Neural progenitor cell (in vitro differentiated cells): Measurements from ENCODE around the gene EPSTI1. TPM values are rescaled to one million over a fixed set of nuclear protein-coding genes. Genes with fewer than 3 reads are reported as not detected.

Source experiments
- DNase-seq: peaks from one replicate; pipeline ENCODE4 v3.0.0-alpha.2; 2016; ENCODE audit warnings: low spot score
- H2AFZ ChIP-seq: fragments of 200-600 bp; sonication (generic); replicated peaks from 2 replicates; pipeline ENCODE4 v1.6.1; 2016; ENCODE audit warnings: antibody characterized with exemption
- H3F3A ChIP-seq: fragments of 200-600 bp; sonication (generic); 2 replicates; pipeline ENCODE4 v1.6.1; 2016; ENCODE audit warnings: antibody characterized with exemption, low read depth
- H3K27ac ChIP-seq: fragments of 200-600 bp; sonication (generic); 2 replicates; pipeline ENCODE4 v1.5.1; 2016; ENCODE audit warnings: mild to moderate bottlenecking
- H3K27me3 ChIP-seq: fragments of 200-600 bp; sonication (generic); 2 replicates; pipeline ENCODE4 v1.6.1; 2016; ENCODE audit warnings: mild to moderate bottlenecking, moderate library complexity
- H3K36me3 ChIP-seq: fragments of 200-600 bp; sonication (generic); 2 replicates; pipeline ENCODE4 v1.5.1; 2016
- H3K4me1 ChIP-seq: fragments of 200-600 bp; sonication (generic); 2 replicates; pipeline ENCODE4 v1.6.1; 2016; ENCODE audit warnings: mixed run types
- H3K4me2 ChIP-seq: fragments of 200-600 bp; sonication (generic); 2 replicates; pipeline ENCODE4 v1.6.1; 2016
- H3K4me3 ChIP-seq: fragments of 200-600 bp; sonication (generic); 2 replicates; pipeline ENCODE4 v1.5.1; 2016
- H3K79me2 ChIP-seq: fragments of 200-600 bp; sonication (generic); 2 replicates; pipeline ENCODE4 v1.6.1; 2016; ENCODE audit warnings: low read depth
- H3K9ac ChIP-seq: fragments of 200-600 bp; sonication (generic); 2 replicates; pipeline ENCODE4 v1.6.1; 2016
- H3K9me3 ChIP-seq: fragments of 200-600 bp; sonication (generic); 2 replicates; pipeline ENCODE4 v1.5.1; 2016; ENCODE audit warnings: low read depth
- H4K20me1 ChIP-seq: fragments of 200-600 bp; sonication (generic); 2 replicates; pipeline ENCODE4 v1.6.1; 2016; ENCODE audit warnings: low read depth
- H3K27ac Mint-ChIP-seq: 3 replicates; pipeline ENCODE4 v1.8.0; 2021; ENCODE audit warnings: mixed read lengths
- H3K27me3 Mint-ChIP-seq: 2 replicates; pipeline ENCODE4 v1.8.0; 2022; ENCODE audit warnings: low read depth, mild to moderate bottlenecking, inconsistent platforms, moderate library complexity, mixed read lengths; ENCODE audit not compliant: insufficient read depth
- H3K36me3 Mint-ChIP-seq: 3 replicates; pipeline ENCODE4 v1.8.0; 2021; ENCODE audit warnings: mixed read lengths
- H3K4me1 Mint-ChIP-seq: 3 replicates; pipeline ENCODE4 v1.8.0; 2021; ENCODE audit warnings: mixed read lengths
- H3K4me3 Mint-ChIP-seq: 3 replicates; pipeline ENCODE4 v1.8.0; 2021; ENCODE audit warnings: mild to moderate bottlenecking, moderate library complexity, mixed read lengths
- H3K9me3 Mint-ChIP-seq: 3 replicates; pipeline ENCODE4 v1.8.0; 2020; ENCODE audit warnings: mixed read lengths
- EZH2 ChIP-seq: fragments of 200-600 bp; sonication (generic); IDR thresholded peaks from 2 replicates; pipeline ENCODE4 v1.6.1; 2017; ENCODE audit warnings: antibody characterized with exemption, mild to moderate bottlenecking, moderate library complexity
- EZH2phosphoT487 ChIP-seq: fragments of 200-600 bp; sonication (generic); IDR thresholded peaks from 2 replicates; pipeline ENCODE4 v1.6.1; 2017; ENCODE audit warnings: antibody characterized with exemption
- total RNA-seq: library from RNA; depleted of rRNA; stranded (reverse); fragments of >200 nt; gene quantifications from 2 replicates; pipeline ENCODE4 v1.2.3, GENCODE V29; 2015; ENCODE audit warnings: low replicate concordance
- TF ChIP-seq, protein P1 (sequence below): fragments of 200-600 bp; sonication (generic); IDR thresholded peaks from 2 replicates; pipeline ENCODE4 v1.5.1; 2017; ENCODE audit warnings: antibody characterized with exemption, mild to moderate bottlenecking

EPSTI1 gene
- total RNA-seq, 1 donor from 2014 or later: 0.32 TPM

DNA sequence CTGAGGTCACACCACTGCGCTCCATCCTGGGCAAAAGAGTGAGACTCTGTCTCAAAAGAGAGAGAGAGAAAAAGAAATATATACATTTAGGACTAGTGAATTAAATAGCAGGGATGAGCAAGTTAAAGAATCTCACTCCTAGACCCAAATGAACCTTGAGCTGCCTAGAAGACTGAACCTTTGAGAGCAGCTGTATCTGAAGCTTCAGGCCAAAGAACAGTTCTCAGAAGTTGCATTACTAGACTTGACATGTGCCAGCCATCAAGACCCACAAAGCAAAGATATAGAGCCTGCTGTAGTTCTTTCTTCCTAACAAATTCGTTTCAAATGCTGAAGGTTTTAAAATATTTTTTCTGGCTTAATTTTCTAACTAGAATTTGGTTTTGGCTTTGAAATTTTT lies 47.9 kb upstream of the EPSTI1 start:
- H3K9me3 Mint-ChIP-seq: peaks cover 5% of the 10 kb centered on the region

DNA sequence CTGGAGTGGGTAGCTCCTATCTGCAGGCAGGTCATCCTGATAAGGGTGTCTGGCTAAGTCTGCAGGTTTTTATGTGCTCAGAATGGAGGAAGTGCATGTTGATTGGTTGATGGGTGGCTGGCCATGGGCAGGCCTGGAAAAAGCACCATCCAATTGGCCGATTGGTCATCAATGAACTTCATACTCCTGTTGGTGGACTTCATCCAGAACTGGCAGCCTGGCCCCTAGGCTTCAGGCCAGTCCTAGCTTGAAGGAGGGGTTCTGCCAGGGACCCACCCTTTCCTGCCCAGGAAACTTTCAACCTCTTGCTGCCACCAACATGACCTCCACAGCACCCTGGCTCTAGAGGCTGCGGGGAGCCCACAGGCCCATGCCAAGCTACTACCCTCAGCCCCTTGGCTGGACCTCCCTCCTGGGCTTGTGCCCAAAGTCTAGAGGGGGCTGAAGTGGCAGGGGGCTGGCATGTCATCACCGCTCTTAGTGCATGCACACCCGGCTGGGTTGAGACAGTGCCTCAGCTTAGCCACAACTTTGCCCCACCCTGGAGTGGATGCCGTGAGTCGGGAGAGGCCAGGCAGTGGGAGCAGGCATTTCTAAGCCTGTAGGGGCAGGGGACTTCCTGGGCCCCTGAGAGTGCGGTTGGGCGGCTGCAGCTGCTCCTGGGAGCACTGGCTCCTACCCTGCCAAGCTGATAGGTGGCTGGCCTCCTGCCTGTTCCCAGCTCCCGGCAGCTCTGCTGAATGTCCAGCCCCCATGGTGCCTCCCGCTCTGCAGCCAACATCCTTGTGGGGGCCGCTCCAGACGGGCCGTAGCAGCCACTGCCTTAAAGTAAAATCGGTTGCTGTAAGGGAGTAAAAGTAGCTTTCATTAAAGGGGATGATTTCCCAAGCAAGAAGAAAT lies 44.6 kb upstream of the EPSTI1 start:
- Mint-ChIP-seq H3K36me3 (peaks cover 8% of the 10 kb centered on the region), H3K27ac (no peak overlapping the region), H3K27me3 (no peaks in the 10 kb centered on the region), H3K9me3 (peaks cover 10% of the 10 kb centered on the region), H3K4me3 (no peak overlapping the region), H3K4me1 (peaks cover 14% of the 10 kb centered on the region)
- Histone ChIP-seq H3K27me3 (no peaks in the 10 kb centered on the region), H3K79me2 (no peaks in the 10 kb centered on the region), H3K36me3 (no peaks in the 10 kb centered on the region), H3K4me2 (no peak overlapping the region), H3K4me1 (peaks cover 11% of the 10 kb centered on the region), H3K27ac (no peak overlapping the region), H4K20me1 (no peaks in the 10 kb centered on the region), H3F3A (peaks cover 4% of the 10 kb centered on the region), H3K9ac (no peak overlapping the region), H3K9me3 (no peaks in the 10 kb centered on the region), H2AFZ (no peak overlapping the region), H3K4me3 (no peak overlapping the region)
- DNase-seq: no peak
- no peak for TF ChIP-seq EZH2phosphoT487
- TF ChIP-seq, protein P1, sequence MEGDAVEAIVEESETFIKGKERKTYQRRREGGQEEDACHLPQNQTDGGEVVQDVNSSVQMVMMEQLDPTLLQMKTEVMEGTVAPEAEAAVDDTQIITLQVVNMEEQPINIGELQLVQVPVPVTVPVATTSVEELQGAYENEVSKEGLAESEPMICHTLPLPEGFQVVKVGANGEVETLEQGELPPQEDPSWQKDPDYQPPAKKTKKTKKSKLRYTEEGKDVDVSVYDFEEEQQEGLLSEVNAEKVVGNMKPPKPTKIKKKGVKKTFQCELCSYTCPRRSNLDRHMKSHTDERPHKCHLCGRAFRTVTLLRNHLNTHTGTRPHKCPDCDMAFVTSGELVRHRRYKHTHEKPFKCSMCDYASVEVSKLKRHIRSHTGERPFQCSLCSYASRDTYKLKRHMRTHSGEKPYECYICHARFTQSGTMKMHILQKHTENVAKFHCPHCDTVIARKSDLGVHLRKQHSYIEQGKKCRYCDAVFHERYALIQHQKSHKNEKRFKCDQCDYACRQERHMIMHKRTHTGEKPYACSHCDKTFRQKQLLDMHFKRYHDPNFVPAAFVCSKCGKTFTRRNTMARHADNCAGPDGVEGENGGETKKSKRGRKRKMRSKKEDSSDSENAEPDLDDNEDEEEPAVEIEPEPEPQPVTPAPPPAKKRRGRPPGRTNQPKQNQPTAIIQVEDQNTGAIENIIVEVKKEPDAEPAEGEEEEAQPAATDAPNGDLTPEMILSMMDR: no peak
- no peak for TF ChIP-seq EZH2

More for the DNA sequence above, 47.9 kb upstream of the EPSTI1 start:
- H3K36me3 ChIP-seq: no peaks in the 10 kb centered on the region
- no peak for DNase-seq
- H3K4me3 ChIP-seq: no peak overlapping the region
- H3K9me3 ChIP-seq: no peaks in the 10 kb centered on the region
- no peaks in the 10 kb centered on the region for H4K20me1 ChIP-seq
- no peak overlapping the region for H3K27ac ChIP-seq
- H3K4me2 ChIP-seq: no peak overlapping the region
- H3F3A ChIP-seq: peaks cover 18% of the 10 kb centered on the region
- no peaks in the 10 kb centered on the region for H3K79me2 ChIP-seq
- Mint-ChIP-seq H3K27ac (no peak overlapping the region), H3K4me1 (peaks cover 20% of the 10 kb centered on the region), H3K4me3 (no peak overlapping the region), H3K27me3 (no peaks in the 10 kb centered on the region), H3K36me3 (peaks cover 2% of the 10 kb centered on the region)
- H2AFZ ChIP-seq: no peak overlapping the region
- TF ChIP-seq, protein P1: no peak
- no peak for TF ChIP-seq EZH2
- TF ChIP-seq EZH2phosphoT487: no peak
- H3K9ac ChIP-seq: no peak overlapping the region
- peaks cover 27% of the 10 kb centered on the region for H3K4me1 ChIP-seq
- H3K27me3 ChIP-seq: no peaks in the 10 kb centered on the region

GRCh38 chr13:43033038-43033437 lies 41.0 kb upstream of the EPSTI1 start:
- peaks cover 2% of the 10 kb centered on the region for H3K27me3 Mint-ChIP-seq
- Histone ChIP-seq H3K4me1 (peaks cover 7% of the 10 kb centered on the region), H3K9me3 (no peaks in the 10 kb centered on the region), H3K27ac (no peak overlapping the region), H3K36me3 (no peaks in the 10 kb centered on the region), H3K4me3 (no peak overlapping the region), H4K20me1 (no peaks in the 10 kb centered on the region), H3K4me2 (no peak overlapping the region), H2AFZ (no peak overlapping the region), H3K79me2 (no peaks in the 10 kb centered on the region), H3K27me3 (no peaks in the 10 kb centered on the region), H3K9ac (no peak overlapping the region), H3F3A (no peaks in the 10 kb centered on the region)
- H3K27ac Mint-ChIP-seq: no peak overlapping the region
- peaks cover 10% of the 10 kb centered on the region for H3K9me3 Mint-ChIP-seq
- no peaks in the 10 kb centered on the region for H3K4me1 Mint-ChIP-seq
- DNase-seq: no peak
- H3K4me3 Mint-ChIP-seq: no peak overlapping the region
- TF ChIP-seq, protein P1: no peak
- TF ChIP-seq EZH2 (no peak), EZH2phosphoT487 (no peak)
- peaks cover 8% of the 10 kb centered on the region for H3K36me3 Mint-ChIP-seq
